Karpas-422 (cell line): ENCODE measurements around the gene PMM2. TPM values are rescaled to one million over a fixed set of nuclear protein-coding genes. Genes with fewer than 3 reads are reported as not detected.
"Not testable (repeated sequence)": the region's sequence is repeated elsewhere in the genome, so short reads cannot be mapped to it uniquely, and the experiment has no call there.

Source experiments
- DNase-seq: peaks from one replicate; pipeline ENCODE4 v3.0.0-alpha.2; 2015
- H2AFZ ChIP-seq: fragments of 200-600 bp; sonication (generic); 2 replicates; pipeline ENCODE4 v1.6.1; 2014; ENCODE audit warnings: antibody characterized with exemption, low read length, mixed read lengths
- H3K27ac ChIP-seq: fragments of 200-600 bp; sonication (generic); 2 replicates; pipeline ENCODE4 v1.5.1; 2014; ENCODE audit warnings: mild to moderate bottlenecking, low read length, moderate library complexity
- H3K27me3 ChIP-seq: fragments of 200-600 bp; sonication (generic); 2 replicates; pipeline ENCODE4 v1.6.1; 2014; ENCODE audit warnings: low read length, mixed read lengths
- H3K36me3 ChIP-seq: fragments of 200-600 bp; sonication (generic); 2 replicates; pipeline ENCODE4 v1.6.1; 2014; ENCODE audit warnings: low read length, mixed read lengths; ENCODE audit not compliant: insufficient read depth
- H3K4me1 ChIP-seq: fragments of 200-600 bp; sonication (generic); 2 replicates; pipeline ENCODE4 v1.6.1; 2014; ENCODE audit warnings: mild to moderate bottlenecking, low read length, mixed read lengths
- H3K4me2 ChIP-seq: fragments of 200-600 bp; sonication (generic); 2 replicates; pipeline ENCODE4 v1.6.1; 2014; ENCODE audit warnings: low read length, low read depth, mild to moderate bottlenecking; ENCODE audit not compliant: poor library complexity, severe bottlenecking
- H3K4me3 ChIP-seq: fragments of 200-600 bp; sonication (generic); 2 replicates; pipeline ENCODE4 v1.5.1; 2014; ENCODE audit warnings: mild to moderate bottlenecking, antibody characterized with exemption, low read length, mixed read lengths
- H3K79me2 ChIP-seq: fragments of 200-600 bp; sonication (generic); 2 replicates; pipeline ENCODE4 v1.6.1; 2014; ENCODE audit warnings: mild to moderate bottlenecking, low read length, mixed read lengths
- H3K9ac ChIP-seq: fragments of 200-600 bp; sonication (generic); 2 replicates; pipeline ENCODE4 v1.6.0; 2014; ENCODE audit warnings: low read length
- H3K9me2 ChIP-seq: fragments of 200-600 bp; sonication (generic), shearing (Covaris generic); replicated peaks from 2 replicates; pipeline ENCODE4 v1.6.0; 2014; ENCODE audit warnings: mild to moderate bottlenecking, low read length, moderate library complexity; ENCODE audit not compliant: insufficient read depth
- H3K9me3 ChIP-seq: fragments of 300-700, 200-600 bp; sonication (generic); 2 replicates; pipeline ENCODE4 v1.6.1; 2014; ENCODE audit warnings: low read length, mixed read lengths
- H4K20me1 ChIP-seq: fragments of 200-600 bp; sonication (generic); 2 replicates; pipeline ENCODE4 v1.6.1; 2014; ENCODE audit warnings: mild to moderate bottlenecking, antibody characterized with exemption, low read length, low read depth; ENCODE audit not compliant: insufficient read depth
- total RNA-seq: library from RNA; depleted of rRNA; stranded (reverse); fragments of >200 nt; shearing (Covaris generic); gene quantifications from 2 replicates; pipeline ENCODE4 v1.2.3, GENCODE V29; 2014; ENCODE audit warnings: low replicate concordance

PMM2 gene
- total RNA-seq, 1 experiment from 2014 or later = 27.1 TPM

DNA sequence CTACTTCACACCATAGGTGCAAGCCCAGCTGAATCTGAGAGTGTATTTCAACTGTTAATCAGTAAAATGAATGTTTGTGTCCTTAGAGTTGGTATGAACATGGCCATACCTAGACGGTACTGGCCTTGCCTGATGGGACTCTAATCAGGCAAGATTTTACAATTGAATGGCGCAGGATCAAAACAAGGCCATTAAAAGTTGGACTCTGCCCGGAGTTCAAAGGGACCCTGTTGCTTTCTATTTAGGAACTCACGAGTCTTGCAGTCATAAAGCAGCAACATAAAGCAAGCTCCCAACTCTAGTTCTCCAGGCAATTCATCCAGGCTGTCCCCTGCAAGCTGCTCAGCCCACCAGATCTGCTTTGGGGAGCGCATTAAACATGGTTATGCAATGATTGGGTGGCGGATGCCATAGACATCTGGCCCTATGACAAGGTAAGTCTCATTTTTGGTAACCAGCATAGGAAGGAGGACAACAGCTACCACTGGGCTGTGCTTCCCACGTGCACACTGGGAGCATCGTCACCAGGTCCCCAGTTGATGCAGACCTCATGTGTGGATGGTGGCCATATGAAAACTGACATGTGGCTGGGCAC, 9.0 kb upstream of the PMM2 start:
- H3K9me3 ChIP-seq = no peaks in the 10 kb centered on the region
- no peak for DNase-seq
- H3K27ac ChIP-seq = no peak overlapping the region
- H3K27me3 ChIP-seq = no peaks in the 10 kb centered on the region
- no peaks in the 10 kb centered on the region for H3K9me2 ChIP-seq
- no peaks in the 10 kb centered on the region for H3K36me3 ChIP-seq
- no peaks in the 10 kb centered on the region for H3K79me2 ChIP-seq
- H3K4me2 ChIP-seq = no peak overlapping the region
- H4K20me1 ChIP-seq = no peaks in the 10 kb centered on the region
- H3K4me1 ChIP-seq = no peaks in the 10 kb centered on the region
- H2AFZ ChIP-seq = no peak overlapping the region
- no peak overlapping the region for H3K9ac ChIP-seq
- H3K4me3 ChIP-seq = no peak overlapping the region

DNA sequence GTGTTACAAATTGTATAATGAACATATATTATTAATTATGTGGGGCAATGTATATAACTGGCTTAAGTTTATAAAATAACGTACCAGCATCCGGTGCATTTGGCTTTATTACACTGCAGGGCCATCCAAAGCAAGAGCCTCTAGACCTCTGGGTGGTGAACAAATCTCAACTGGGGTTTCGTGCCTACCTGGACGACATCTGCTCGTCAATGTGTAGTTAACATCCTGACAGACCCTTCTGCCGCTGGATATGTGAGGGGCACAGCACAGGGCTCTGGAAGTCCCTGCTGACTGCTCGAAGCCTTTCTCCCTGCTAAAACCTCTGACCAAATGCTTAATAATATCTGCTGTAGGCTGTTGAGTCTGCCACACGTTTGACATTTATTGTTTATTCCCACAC, 2.5 kb upstream of the PMM2 start:
- peak; percentile 58 for DNase-seq
- H2AFZ ChIP-seq = no peak overlapping the region
- no peak overlapping the region for H3K4me2 ChIP-seq
- H3K9ac ChIP-seq = no peak overlapping the region
- H3K36me3 ChIP-seq = no peaks in the 10 kb centered on the region
- H3K79me2 ChIP-seq = peaks cover 38% of the 10 kb centered on the region
- H3K27me3 ChIP-seq = no peaks in the 10 kb centered on the region
- no peak overlapping the region for H3K27ac ChIP-seq
- peaks cover 24% of the 10 kb centered on the region for H3K4me1 ChIP-seq
- peaks cover 9% of the 10 kb centered on the region for H4K20me1 ChIP-seq
- no peaks in the 10 kb centered on the region for H3K9me2 ChIP-seq
- H3K9me3 ChIP-seq = no peaks in the 10 kb centered on the region
- no peak overlapping the region for H3K4me3 ChIP-seq

DNA sequence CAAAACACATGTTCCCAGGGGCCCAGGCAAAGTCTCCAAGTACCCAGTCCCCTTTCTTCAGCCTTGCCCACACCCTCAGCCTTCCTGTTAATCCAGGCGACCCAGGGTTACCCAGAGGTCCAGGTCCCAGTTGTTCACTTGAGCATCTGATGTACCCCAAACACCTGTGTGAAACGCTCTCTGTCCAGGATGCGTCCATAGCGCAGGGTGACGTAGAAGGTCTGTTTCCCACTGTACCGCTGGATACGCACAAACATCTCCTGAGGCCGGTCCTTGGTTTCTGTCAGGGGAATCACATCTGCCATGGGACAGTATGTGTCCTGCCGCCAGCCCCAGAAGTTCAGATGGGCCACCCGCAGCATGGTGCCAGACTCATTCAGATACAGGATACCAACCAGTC, 1.8 kb upstream of the PMM2 start:
- no peak overlapping the region for H3K27ac ChIP-seq
- no peaks in the 10 kb centered on the region for H3K27me3 ChIP-seq
- H4K20me1 ChIP-seq = peaks cover 9% of the 10 kb centered on the region
- no peaks in the 10 kb centered on the region for H3K9me2 ChIP-seq
- H3K4me3 ChIP-seq = no peak overlapping the region
- H3K4me1 ChIP-seq = peaks cover 24% of the 10 kb centered on the region
- H3K36me3 ChIP-seq = peaks cover under 1% of the 10 kb centered on the region; the same call in 1 of the 2 replicates
- no peak for DNase-seq
- no peak overlapping the region for H2AFZ ChIP-seq
- H3K4me2 ChIP-seq = peak overlapping the region; percentile 87
- peaks cover 45% of the 10 kb centered on the region for H3K79me2 ChIP-seq
- no peaks in the 10 kb centered on the region for H3K9me3 ChIP-seq
- H3K9ac ChIP-seq = 0 out of 2 replicates have a peak overlapping the region, but pooled peaks have one; percentile 4

DNA sequence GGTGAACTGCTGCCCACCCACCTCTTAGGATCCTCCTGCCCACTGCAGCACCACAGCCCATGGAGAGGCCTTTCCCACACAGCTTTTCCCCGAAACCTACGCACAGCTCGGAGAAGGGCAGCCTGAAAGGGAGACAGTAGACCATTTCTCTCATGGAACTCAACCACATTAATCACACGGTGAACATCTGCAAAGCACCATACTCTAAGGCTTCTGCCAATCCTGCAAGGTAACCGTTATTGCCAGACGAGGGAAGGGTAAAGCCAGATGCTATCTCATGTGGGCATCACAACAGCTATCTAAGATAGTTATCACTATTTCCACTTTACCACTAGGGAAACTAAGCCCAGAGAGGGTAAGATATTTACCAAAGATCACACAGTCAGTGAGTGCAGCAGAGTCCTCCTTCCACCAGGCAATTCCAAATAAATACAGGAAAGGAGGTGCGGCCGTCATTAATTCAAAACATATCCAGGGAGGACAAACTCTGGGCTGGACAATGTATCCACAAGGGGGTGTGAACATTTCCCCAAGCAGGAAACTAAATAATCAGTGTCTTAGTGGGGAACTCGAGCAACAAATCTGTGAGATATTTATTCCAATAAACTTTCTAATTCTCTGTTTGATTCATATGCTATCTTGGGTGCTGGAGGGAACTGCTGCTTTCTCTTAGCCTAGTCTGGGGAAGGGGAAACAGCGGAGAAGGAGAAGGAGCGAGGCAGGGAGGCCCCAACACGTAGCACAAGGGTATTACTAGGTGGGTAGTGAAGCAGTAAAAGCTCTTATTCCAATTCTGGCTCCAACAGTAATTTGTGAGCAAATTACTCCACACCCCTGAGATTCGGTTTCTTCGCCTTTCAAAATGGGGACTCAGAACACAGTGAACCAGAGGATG, 923 bp upstream of the PMM2 start:
- H4K20me1 ChIP-seq = peaks cover 9% of the 10 kb centered on the region
- H3K36me3 ChIP-seq = peaks cover 4% of the 10 kb centered on the region; the same call in 1 of the 2 replicates
- H3K4me1 ChIP-seq = peaks cover 24% of the 10 kb centered on the region
- H3K27ac ChIP-seq = no peak overlapping the region; the same call in 1 of the 2 replicates
- peaks cover 53% of the 10 kb centered on the region for H3K79me2 ChIP-seq
- peak overlapping the region; percentile 87 for H3K4me2 ChIP-seq
- DNase-seq = no peak
- H3K9ac ChIP-seq = peak overlapping the region; percentile 91
- H3K9me3 ChIP-seq = no peaks in the 10 kb centered on the region
- no peaks in the 10 kb centered on the region for H3K9me2 ChIP-seq
- peak overlapping the region; percentile 74 for H3K4me3 ChIP-seq
- peak overlapping the region; percentile 53; the same call in 1 of the 2 replicates for H2AFZ ChIP-seq
- H3K27me3 ChIP-seq = no peaks in the 10 kb centered on the region

DNA sequence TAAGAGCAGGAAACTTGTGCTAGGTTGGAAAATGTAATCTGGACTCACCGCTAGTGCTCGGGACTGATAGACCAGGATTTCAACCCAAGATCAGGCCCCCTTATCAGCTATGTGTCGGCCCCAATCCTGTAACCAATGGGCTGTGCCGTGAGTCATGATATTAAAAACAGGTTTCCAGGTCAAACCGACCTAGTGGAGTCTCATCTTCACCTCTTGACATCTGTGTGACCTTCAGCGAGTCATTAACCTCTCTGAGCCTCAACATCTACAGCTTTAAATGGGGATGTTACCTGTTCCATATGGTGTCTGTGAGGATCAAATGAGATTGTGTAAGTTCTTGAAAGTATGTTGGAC, 512 bp downstream of the PMM2 start:
- Histone ChIP-seq H3K27me3 (no peaks in the 10 kb centered on the region), H3K4me1 (peaks cover 24% of the 10 kb centered on the region), H3K4me3 (peak overlapping the region; percentile 74), H3K79me2 (peaks cover 65% of the 10 kb centered on the region), H3K9me3 (no peaks in the 10 kb centered on the region), H2AFZ (no peak overlapping the region), H3K9me2 (no peaks in the 10 kb centered on the region), H3K36me3 (peaks cover 9% of the 10 kb centered on the region; the same call in 1 of the 2 replicates), H3K27ac (peak overlapping the region; percentile 41; the same call in 1 of the 2 replicates), H3K9ac (peak overlapping the region; percentile 91), H4K20me1 (peaks cover 9% of the 10 kb centered on the region), H3K4me2 (peak overlapping the region; percentile 87)
- DNase-seq = peak; percentile 76

DNA sequence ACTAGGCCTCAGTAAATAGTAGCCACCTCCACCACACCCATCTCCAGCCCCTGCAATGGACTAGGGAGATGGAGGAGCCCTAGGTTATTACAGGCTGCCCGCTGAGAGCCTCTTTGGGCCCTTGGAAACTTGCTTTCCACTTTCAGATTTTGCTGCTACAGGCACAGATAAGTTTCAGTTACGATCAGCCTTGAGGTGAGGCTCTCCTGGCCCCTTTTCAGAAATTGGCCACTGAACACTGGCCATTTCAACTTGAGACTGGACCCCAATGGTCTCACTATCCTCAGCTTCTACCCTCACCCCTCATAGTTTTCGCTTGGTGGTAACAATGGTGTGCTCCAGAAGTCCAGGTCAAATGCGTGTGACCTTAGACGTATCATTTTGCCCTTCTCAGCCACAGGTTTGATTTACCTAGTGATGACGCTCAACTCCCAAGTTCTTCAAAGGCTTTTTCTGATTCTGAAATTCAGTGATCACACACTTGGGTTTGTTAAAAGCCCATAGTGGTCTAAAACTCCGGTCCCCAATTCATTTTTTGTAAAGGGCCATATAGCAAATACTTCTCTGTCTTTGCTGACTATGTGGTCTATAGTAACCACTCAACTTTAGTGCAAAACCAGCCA, 1.0 kb downstream of the PMM2 start:
- peaks cover 68% of the 10 kb centered on the region for H3K79me2 ChIP-seq
- peak overlapping the region; percentile 91 for H3K9ac ChIP-seq
- peaks cover 24% of the 10 kb centered on the region for H3K4me1 ChIP-seq
- peak overlapping the region; percentile 87 for H3K4me2 ChIP-seq
- H2AFZ ChIP-seq = no peak overlapping the region
- no peaks in the 10 kb centered on the region for H3K9me2 ChIP-seq
- H3K9me3 ChIP-seq = no peaks in the 10 kb centered on the region
- H3K4me3 ChIP-seq = peak overlapping the region; percentile 74
- H3K27ac ChIP-seq = peak overlapping the region; percentile 41; the same call in 1 of the 2 replicates
- H3K36me3 ChIP-seq = peaks cover 11% of the 10 kb centered on the region; the same call in 1 of the 2 replicates
- no peak for DNase-seq
- peaks cover 9% of the 10 kb centered on the region for H4K20me1 ChIP-seq
- H3K27me3 ChIP-seq = no peaks in the 10 kb centered on the region

DNA sequence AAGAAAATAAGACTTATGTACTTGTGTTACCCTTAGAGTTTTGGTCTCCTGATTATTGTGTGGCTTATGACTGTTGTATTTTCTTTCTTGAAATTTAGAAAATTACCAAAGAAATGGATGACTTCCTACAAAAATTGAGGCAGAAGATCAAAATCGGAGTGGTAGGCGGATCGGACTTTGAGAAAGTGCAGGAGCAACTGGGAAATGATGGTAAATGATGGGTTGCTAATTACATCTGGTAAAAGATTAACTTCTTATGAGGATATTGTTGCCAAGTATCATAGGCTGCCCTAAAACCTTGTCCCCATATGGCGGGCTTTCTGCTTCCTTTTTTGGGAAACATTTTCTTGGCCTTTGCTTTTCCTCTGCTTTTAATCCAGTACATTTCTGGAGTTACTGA, 4.1 kb downstream of the PMM2 start:
- Histone ChIP-seq H3K9ac (no peak overlapping the region), H2AFZ (no peak overlapping the region), H3K36me3 (peaks cover 26% of the 10 kb centered on the region)

DNA sequence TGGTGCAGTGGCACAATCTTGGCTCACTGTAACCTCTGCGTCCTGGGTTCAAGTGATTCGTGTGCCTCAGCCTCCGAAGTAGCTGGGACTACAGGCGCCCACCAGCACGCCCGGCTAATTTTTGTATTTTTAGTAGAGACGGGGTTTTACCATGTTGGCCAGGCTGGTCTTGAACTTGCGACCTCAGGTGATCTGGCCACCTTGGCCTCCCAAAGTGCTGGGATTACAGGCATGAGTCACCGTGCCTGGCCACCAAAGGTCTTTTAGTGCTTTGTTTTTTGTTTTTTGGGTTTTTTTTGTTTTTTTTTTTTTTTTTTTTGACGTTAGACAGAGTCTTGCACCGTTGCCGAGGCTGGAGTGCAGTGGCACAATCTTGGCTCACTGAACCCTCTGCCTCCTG, 6.1 kb downstream of the PMM2 start:
- H3K27me3 ChIP-seq, DNase-seq, H3K4me3 ChIP-seq, H2AFZ ChIP-seq, H3K4me2 ChIP-seq, H3K4me1 ChIP-seq, H3K27ac ChIP-seq, H4K20me1 ChIP-seq, H3K9me2 ChIP-seq, H3K9me3 ChIP-seq, H3K9ac ChIP-seq: not testable (repeated sequence)
- Histone ChIP-seq H3K36me3 (peaks cover 38% of the 10 kb centered on the region), H3K79me2 (peaks cover 63% of the 10 kb centered on the region)

More for the DNA sequence above, 4.1 kb downstream of the PMM2 start:
- Histone ChIP-seq H3K9me3 (no peaks in the 10 kb centered on the region), H4K20me1 (peaks cover 9% of the 10 kb centered on the region), H3K79me2 (peaks cover 80% of the 10 kb centered on the region), H3K27me3 (no peaks in the 10 kb centered on the region), H3K27ac (no peak overlapping the region), H3K4me2 (no peak overlapping the region), H3K9me2 (no peaks in the 10 kb centered on the region), H3K4me1 (peaks cover 14% of the 10 kb centered on the region), H3K4me3 (no peak overlapping the region)
- DNase-seq = no peak
